Esophagus mucosa (tissue), 1 donor: ENCODE results near the gene SERPINH1. TPM values are rescaled to one million over a fixed set of nuclear protein-coding genes. Genes with fewer than 3 reads are reported as not detected.

ENCODE experiments used
- ATAC-seq: fragments of 200-7000 bp; cut with Tn5 transposase; one replicate; pipeline ENCODE4 v1.9.1; 2020
- total RNA-seq: library from RNA; stranded (reverse); gene quantifications from one replicate; pipeline ENCODE4 v1.2.4, GENCODE V29; 2023
- donor health status: DM: yes; HTN: yes; CAD: no.

SERPINH1 gene
- total RNA-seq, 1 donor from 2014 or later: 23.8 TPM

GRCh38 chr11:75598900-75599299, 36.8 kb downstream of the SERPINH1 start:
- no peak for ATAC-seq

GRCh38 chr11:75600356-75600755, 38.3 kb downstream of the SERPINH1 start:
- ATAC-seq: no peak

GRCh38 chr11:75601494-75601893, 39.4 kb downstream of the SERPINH1 start:
- no peak for ATAC-seq

DNA sequence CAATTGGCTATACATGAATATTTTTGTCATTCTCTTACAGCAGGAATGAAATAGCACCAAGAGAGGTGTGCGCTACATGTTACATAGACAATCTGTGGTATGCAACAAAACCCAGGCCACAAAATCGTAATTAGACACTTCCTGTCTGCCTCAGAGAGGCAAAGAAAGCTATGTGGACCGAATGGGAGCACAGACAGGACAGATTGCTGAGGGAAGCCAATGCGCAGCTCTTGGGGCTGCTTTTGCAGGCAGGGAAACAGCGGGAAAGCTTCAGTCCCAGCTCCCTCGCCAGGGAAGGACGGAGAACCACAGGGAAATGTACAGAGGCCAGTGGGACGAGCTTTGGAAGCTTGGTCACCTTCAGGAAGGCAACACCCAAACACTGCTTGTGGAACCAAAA, 40.9 kb downstream of the SERPINH1 start:
- no peak for ATAC-seq

- peak; percentile 27 for ATAC-seq
These were observed 42.0 kb downstream of the SERPINH1 start for GRCh38 chr11:75603791-75604736.

GRCh38 chr11:75606099-75606498, 44.0 kb downstream of the SERPINH1 start:
- ATAC-seq: peak; percentile 14

- ATAC-seq: peak; percentile 26
These were observed 49.8 kb downstream of the SERPINH1 start for GRCh38 chr11:75611823-75612222.

DNA sequence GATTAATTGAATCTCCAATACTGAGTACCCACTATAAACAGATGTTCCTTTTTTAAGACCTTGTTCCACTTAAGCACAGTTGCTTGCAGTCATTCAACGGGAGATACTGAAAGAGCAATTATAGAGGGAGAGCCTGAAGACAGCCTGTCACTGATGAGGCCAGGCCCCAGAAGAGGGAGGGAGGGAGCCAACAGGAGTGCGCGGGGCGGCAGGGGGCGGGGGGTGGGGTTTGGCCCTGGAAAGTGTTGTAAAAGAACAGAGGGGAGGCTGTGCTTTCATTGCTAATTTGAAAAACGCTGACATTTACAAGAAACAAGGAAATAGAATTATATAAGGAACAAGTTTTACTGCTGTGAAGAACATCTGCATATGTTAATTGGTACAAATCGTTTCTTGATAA, 53.7 kb downstream of the SERPINH1 start:
- ATAC-seq: no peak

GRCh38 chr11:75616281-75616680, 54.2 kb downstream of the SERPINH1 start:
- ATAC-seq: no peak

Other genes starting within 250 kb of the SERPINH1 start
- gene ARRB1, start 210.6 kb upstream of the SERPINH1 start, total RNA-seq: 7.6 TPM
- gene RPS3, start 162.7 kb upstream of the SERPINH1 start, total RNA-seq: 2,660 TPM
- gene KLHL35, start 129.1 kb upstream of the SERPINH1 start, total RNA-seq: 0.84 TPM
- 1.0 TPM for gene GDPD5, start 36.3 kb upstream of the SERPINH1 start, total RNA-seq
- 0.32 TPM for gene MAP6, start 106.8 kb downstream of the SERPINH1 start, total RNA-seq
- 0.60 TPM for gene MOGAT2, start 155.6 kb downstream of the SERPINH1 start, total RNA-seq
- 12.4 TPM for gene DGAT2, start 206.5 kb downstream of the SERPINH1 start, total RNA-seq